AG10803 (cell line): Measurements from ENCODE around the gene TMBIM1.

ENCODE experiments used
- DNase-seq: peaks from one replicate; pipeline ENCODE4 v3.0.0; 2010; ENCODE audit warnings: low read depth
- H3K4me3 ChIP-seq: 2 replicates; pipeline ENCODE4 v1.5.1; 2011; ENCODE audit warnings: mild to moderate bottlenecking, low read length, control low read depth
- TF ChIP-seq, protein P1 (sequence below): conservative IDR thresholded peaks from 2 replicates; pipeline ENCODE4 v1.5.1; 2011; ENCODE audit warnings: mild to moderate bottlenecking, low read length, control low read depth, inconsistent platforms

Gene TMBIM1

GRCh38 chr2:218263817-218264641 lies 28.3 kb downstream of the TMBIM1 start:
- TF ChIP-seq, protein P1, sequence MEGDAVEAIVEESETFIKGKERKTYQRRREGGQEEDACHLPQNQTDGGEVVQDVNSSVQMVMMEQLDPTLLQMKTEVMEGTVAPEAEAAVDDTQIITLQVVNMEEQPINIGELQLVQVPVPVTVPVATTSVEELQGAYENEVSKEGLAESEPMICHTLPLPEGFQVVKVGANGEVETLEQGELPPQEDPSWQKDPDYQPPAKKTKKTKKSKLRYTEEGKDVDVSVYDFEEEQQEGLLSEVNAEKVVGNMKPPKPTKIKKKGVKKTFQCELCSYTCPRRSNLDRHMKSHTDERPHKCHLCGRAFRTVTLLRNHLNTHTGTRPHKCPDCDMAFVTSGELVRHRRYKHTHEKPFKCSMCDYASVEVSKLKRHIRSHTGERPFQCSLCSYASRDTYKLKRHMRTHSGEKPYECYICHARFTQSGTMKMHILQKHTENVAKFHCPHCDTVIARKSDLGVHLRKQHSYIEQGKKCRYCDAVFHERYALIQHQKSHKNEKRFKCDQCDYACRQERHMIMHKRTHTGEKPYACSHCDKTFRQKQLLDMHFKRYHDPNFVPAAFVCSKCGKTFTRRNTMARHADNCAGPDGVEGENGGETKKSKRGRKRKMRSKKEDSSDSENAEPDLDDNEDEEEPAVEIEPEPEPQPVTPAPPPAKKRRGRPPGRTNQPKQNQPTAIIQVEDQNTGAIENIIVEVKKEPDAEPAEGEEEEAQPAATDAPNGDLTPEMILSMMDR: no peak
- H3K4me3 ChIP-seq: no peak overlapping the region
- no peak for DNase-seq

DNA sequence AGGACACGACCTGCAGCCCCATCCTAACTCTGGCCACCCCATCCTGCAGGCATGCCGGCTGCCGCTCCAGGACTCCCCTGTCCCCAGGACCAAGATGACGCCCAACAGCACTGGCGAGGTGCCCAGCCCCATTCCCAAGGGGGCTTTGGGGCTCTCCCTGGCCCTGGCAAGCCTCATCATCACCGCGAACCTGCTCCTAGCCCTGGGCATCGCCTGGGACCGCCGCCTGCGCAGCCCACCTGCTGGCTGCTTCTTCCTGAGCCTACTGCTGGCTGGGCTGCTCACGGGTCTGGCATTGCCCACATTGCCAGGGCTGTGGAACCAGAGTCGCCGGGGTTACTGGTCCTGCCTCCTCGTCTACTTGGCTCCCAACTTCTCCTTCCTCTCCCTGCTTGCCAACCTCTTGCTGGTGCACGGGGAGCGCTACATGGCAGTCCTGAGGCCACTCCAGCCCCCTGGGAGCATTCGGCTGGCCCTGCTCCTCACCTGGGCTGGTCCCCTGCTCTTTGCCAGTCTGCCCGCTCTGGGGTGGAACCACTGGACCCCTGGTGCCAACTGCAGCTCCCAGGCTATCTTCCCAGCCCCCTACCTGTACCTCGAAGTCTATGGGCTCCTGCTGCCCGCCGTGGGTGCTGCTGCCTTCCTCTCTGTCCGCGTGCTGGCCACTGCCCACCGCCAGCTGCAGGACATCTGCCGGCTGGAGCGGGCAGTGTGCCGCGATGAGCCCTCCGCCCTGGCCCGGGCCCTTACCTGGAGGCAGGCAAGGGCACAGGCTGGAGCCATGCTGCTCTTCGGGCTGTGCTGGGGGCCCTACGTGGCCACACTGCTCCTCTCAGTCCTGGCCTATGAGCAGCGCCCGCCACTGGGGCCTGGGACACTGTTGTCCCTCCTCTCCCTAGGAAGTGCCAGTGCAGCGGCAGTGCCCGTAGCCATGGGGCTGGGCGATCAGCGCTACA lies 29.4 kb downstream of the TMBIM1 start:
- H3K4me3 ChIP-seq: no peak overlapping the region
- TF ChIP-seq, protein P1: no peak
- no peak for DNase-seq

DNA sequence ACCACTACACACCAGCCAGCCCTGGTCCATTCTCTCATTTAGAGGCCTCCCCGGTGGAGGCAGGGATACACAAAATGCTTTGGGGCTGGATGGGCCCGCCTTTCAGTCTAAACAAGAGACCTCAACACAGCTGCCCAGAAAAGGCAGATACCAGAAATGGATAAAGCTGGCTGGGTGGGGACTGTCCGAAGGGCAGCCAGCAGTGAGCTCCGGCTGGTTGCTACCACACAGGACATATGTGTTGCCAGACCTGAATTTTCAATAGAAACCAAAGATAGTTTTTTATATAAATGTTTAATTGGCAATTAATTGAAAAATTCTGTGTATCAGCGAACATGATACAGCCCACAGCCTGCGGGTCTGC lies 30.1 kb downstream of the TMBIM1 start:
- TF ChIP-seq, protein P1: no peak
- no peak for DNase-seq
- H3K4me3 ChIP-seq: no peak overlapping the region

DNA sequence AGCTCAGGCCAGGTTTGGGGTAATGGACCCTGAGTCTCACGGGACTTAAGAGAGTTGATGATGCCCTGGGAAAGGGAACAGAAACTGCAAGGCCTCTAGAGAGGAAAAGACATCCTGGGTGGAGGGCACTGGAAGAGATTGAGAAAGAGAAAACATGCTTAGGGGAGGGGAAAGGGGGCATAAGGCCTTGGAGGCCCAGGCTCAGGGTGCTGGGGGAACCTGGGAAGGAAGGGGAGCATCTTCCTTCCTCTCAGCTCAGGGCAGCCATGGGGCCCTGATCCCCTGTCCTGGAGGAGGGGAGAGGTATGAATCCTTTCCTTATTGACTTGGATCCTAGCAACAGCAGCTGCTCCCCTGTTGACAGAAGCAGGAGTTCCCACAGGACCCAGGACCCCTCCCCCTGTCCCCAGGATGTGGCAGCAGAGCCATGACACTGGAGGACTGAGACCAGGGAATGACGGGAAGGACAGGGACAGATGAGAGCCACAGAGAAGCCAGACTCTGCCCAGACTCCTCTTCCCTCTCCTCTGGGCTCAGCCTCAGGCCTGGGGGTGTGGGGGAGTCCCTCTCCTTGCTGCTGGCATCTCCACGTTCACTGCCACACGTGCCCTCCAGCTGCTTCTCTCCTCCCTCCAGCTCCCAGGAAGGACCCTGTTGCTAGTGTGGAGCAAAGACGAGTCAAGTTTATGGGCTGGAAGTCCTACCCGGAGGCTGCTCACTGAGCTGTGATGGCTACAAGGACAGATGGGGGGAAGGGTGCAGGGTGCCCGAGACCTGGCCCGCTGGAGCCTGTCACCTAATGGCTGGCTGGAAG lies 30.7 kb downstream of the TMBIM1 start:
- TF ChIP-seq, protein P1: no peak
- H3K4me3 ChIP-seq: no peak overlapping the region
- no peak for DNase-seq

GRCh38 chr2:218260742-218261422 lies 31.4 kb downstream of the TMBIM1 start, which contains the start of gene GPBAR1:
Gene GPBAR1, plus strand, starts transcription at chr2:218261015. Its CDS starts 1,710 bp downstream, at chr2:218262725.
- TF ChIP-seq, protein P1: no peak
- no peak for DNase-seq
- no peak within 1 kb of the TSS for H3K4me3 ChIP-seq

- H3K4me3 ChIP-seq: no peak overlapping the region
- TF ChIP-seq, protein P1: no peak
- no peak for DNase-seq
These were observed 32.1 kb downstream of the TMBIM1 start for GRCh38 chr2:218260166-218260565.
